ENCODE measurements around the gene DPP10.

DNA sequence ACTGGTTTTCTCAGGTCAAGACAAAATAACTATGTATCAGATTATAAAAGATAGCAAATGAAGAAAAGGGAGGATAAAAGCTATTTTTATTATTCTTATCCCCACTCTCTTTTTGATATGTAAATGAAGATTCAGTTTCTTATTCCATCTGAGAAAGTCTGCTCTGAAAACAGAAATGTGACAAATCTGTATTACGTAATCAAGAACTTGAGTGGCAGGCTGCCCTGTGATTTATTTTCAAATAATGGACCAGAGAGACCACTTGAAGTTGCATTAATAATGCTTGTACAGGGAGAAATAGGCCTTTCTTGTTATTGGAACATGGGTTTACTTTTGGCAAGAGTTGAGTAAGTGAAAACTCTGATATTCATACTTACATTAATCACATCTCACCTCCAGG, 727.4 kb downstream of the DPP10 start:
- TF ChIP-seq, protein P1, sequence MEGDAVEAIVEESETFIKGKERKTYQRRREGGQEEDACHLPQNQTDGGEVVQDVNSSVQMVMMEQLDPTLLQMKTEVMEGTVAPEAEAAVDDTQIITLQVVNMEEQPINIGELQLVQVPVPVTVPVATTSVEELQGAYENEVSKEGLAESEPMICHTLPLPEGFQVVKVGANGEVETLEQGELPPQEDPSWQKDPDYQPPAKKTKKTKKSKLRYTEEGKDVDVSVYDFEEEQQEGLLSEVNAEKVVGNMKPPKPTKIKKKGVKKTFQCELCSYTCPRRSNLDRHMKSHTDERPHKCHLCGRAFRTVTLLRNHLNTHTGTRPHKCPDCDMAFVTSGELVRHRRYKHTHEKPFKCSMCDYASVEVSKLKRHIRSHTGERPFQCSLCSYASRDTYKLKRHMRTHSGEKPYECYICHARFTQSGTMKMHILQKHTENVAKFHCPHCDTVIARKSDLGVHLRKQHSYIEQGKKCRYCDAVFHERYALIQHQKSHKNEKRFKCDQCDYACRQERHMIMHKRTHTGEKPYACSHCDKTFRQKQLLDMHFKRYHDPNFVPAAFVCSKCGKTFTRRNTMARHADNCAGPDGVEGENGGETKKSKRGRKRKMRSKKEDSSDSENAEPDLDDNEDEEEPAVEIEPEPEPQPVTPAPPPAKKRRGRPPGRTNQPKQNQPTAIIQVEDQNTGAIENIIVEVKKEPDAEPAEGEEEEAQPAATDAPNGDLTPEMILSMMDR (IDR thresholded peaks at IDR 0.05) = no peak
- TF ChIP-seq POLR2A (IDR thresholded peaks at IDR 0.05) = no peak
